GM12878 (cell line): ENCODE data around the gene FGR.

Source experiments
- CHD1 ChIP-seq: IDR thresholded peaks from 2 replicates; pipeline ENCODE4 v1.6.1; 2012; ENCODE audit warnings: low read depth, low read length, improper control_type of control experiment
- CTCF ChIP-seq, 3 experiments: IDR thresholded peaks in 2 of 3; conservative IDR thresholded peaks in 1 of 3; 2 replicates each; pipeline ENCODE4 v1.5.1; 2011; ENCODE audit warnings: low read depth in 3 of 3, low read length in 3 of 3, mild to moderate bottlenecking in 3 of 3, control low read depth in 2 of 3, moderate library complexity in 2 of 3, inconsistent platforms in 1 of 3, mixed read lengths in 1 of 3; ENCODE audit not compliant: control insufficient read depth in 2 of 3, insufficient read depth in 1 of 3; ENCODE audit errors: extremely low read depth in 1 of 3
- ELK1 ChIP-seq: IDR thresholded peaks from 2 replicates; pipeline ENCODE4 v1.6.1; 2012; ENCODE audit warnings: low read depth, low read length, improper control_type of control experiment
- GABPA ChIP-seq: IDR thresholded peaks from 2 replicates; pipeline ENCODE4 v1.6.1; 2014; ENCODE audit warnings: antibody characterized with exemption, low read depth, mild to moderate bottlenecking, inconsistent platforms
- HDAC2 ChIP-seq: fragments of 200-600 bp; sonication (generic); IDR thresholded peaks from 2 replicates; pipeline ENCODE4 v1.6.1; 2017
- NR2F1 ChIP-seq: fragments of 450-650 bp; conservative IDR thresholded peaks from 2 replicates; pipeline ENCODE4 v1.6.1; 2017; ENCODE audit warnings: mild to moderate bottlenecking
- PAX8 ChIP-seq: fragments of 450-650 bp; IDR thresholded peaks from 2 replicates; pipeline ENCODE4 v1.6.1; 2017; ENCODE audit warnings: mild to moderate bottlenecking, moderate library complexity
- POLR2A ChIP-seq: IDR thresholded peaks from 2 replicates; pipeline ENCODE4 v1.6.1; 2011; ENCODE audit warnings: low read depth, mild to moderate bottlenecking, low read length

- TF ChIP-seq POLR2A (no peak), HDAC2 (no peak), ELK1 (no peak), GABPA (no peak), CHD1 (no peak), PAX8 (no peak), NR2F1 (no peak), CTCF (IDR thresholded peaks at IDR 0.05 in 2 of 3, conservative IDR thresholded peaks at IDR 0.05 in 1 of 3; ENCODE audit: control insufficient read depth in 2 of 3, extremely low read depth in 1 of 3, insufficient read depth in 1 of 3, low read depth in 3 of 3, low read length in 3 of 3) (no peak)
Measured at GRCh38 chr1:27652111-27652864, 17.3 kb upstream of the FGR start.
